ENCODE measurements around the gene TMEM141.

GRCh38 chr9:136757328-136757727 is 33.8 kb upstream of the TMEM141 start:
- no peak for TF ChIP-seq CTCF (IDR thresholded peaks at IDR 0.05)
- TF ChIP-seq POLR2A (IDR thresholded peaks at IDR 0.05) = no peak
- no peak for TF ChIP-seq EP300 (IDR thresholded peaks at IDR 0.05)
- no peak for TF ChIP-seq POLR2AphosphoS5 (IDR thresholded peaks at IDR 0.05)

Measured in suprapubic skin (tissue), 4 donors.